GM19468 (cell line): ENCODE measurements around the gene TAF10.

Experiments
- ATAC-seq: cut with Tn5 transposase; IDR thresholded peaks from one replicate; pipeline ENCODE4 v1.9.1; 2021; ENCODE audit warnings: mild to moderate bottlenecking, moderate library complexity, moderate number of reproducible peaks; ENCODE audit not compliant: unreplicated experiment; ENCODE audit errors: extremely low read depth

Gene TAF10

DNA sequence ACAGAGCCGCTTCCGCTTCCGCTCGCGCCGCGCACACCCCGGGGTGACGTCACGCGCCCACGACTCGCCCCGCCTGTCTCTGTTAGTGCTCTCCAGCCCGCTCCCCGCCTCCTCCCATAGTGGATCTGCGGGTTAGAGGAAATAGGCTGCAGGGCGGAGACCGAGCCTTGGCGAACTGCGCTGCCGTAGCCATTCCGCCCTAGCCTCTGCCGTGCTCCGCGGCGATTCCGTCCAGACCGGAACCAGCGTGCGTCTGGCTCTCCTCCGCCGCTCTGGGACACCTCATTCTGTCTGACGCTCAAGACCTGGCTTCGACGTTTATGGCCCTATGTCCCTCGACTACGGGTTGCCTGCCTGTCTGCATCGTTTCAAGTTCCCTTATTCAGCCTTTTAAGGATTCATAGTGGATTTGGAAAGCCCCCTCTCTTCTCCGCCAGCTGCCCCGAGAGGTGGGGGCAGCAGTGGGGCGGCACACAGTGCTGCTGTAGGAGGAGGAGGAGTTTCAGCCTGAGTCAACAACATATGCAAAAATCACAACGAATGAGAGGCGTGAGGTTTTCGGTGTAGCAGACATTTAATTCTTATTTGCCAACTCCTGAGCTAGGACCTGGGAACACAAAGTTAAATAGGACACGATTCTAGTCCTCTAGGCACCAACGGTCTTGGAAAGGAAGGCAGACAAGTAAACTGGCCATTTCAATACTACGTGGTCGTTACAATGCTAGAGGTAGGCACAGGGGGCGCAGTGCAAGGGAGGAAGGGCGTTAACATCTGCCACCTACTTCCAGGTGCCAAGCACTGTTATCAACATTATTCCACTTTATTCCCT, at the start of gene TAF10:
TAF10 (minus strand) TSS at position 4 of the 829 bp plus-strand sequence. CDS start 27 bp downstream, outside the sequence.
- peak; percentile 71 for ATAC-seq

DNA sequence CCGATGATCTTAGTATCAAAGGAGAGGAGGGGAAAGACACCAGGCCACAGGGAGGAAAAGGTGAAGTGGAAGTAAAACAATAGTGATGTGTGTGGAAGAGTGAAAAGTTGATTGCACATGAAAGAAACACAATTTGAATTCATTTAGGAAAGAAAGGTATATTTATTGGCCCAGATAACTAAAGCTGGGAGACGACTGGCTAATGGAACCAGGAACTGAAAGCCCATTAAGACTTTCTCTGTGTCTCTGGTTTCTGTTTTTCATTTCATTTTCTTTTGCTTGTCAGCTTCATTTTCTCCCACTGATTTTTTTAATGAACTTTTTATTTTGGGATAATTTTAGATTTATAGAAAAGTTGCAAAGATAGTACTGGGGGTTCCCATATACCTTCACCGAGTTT, 48.7 kb upstream of the TAF10 start:
- ATAC-seq: no peak

DNA sequence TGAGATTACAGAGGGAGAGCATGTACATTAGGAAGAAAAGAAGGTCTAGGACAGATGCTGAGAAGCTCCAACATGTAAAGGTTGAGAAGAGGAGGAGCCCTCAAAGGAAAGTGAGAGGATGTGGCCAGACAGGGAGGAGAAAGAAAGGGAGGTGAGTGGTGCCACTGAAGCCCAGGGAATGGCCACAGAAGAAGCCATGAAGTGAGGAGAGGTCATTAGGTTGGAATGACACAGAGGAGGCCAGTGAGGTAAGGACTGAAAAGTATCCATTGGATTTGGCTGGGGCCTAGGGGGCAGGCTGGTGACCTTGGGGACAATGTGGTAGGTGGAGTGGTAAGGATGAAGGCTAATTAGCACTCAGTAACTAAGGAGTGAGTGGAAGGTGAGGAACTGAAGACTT, 46.6 kb upstream of the TAF10 start:
- no peak for ATAC-seq

DNA sequence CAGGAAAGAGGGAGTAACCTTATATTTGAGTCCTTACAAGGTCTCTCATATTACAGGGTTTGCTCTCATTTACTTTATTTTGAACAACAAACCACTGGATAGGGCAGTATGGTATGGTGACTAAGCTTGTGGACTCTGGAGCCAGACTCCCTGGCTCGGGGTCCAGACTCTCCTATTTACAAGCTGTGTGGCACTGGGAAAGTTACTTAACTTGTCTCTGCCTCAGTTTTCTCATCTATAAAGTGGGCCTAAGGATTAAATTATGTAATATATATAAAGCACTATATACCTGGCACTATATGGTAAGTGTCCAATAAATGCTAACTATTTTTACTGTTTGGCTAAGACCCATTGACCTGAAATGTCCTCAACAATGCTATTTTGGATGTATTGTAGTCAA, 45.3 kb upstream of the TAF10 start:
- ATAC-seq: no peak

DNA sequence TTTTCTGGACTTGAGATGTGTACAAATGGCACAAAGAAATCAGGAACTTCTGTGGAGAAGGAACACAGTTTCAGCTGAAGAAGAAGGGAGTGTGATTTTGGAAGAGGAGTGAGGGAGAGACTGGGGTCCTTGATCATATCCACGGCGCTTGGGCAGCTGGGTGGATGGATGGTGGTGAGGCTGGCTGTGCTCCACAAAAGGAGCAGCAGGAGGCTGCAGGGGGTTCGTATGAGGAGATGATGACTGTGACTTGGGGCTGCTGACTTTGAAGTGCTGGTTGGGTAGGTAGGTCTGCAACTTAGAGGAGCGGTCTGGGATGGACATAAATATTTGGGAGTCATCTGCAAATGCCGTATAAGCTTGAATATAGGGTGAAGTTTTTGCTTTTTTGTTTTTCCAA, 44.9 kb upstream of the TAF10 start:
- no peak for ATAC-seq

- no peak for ATAC-seq
These were observed 44.5 kb upstream of the TAF10 start for GRCh38 chr11:6656584-6656915.

DNA sequence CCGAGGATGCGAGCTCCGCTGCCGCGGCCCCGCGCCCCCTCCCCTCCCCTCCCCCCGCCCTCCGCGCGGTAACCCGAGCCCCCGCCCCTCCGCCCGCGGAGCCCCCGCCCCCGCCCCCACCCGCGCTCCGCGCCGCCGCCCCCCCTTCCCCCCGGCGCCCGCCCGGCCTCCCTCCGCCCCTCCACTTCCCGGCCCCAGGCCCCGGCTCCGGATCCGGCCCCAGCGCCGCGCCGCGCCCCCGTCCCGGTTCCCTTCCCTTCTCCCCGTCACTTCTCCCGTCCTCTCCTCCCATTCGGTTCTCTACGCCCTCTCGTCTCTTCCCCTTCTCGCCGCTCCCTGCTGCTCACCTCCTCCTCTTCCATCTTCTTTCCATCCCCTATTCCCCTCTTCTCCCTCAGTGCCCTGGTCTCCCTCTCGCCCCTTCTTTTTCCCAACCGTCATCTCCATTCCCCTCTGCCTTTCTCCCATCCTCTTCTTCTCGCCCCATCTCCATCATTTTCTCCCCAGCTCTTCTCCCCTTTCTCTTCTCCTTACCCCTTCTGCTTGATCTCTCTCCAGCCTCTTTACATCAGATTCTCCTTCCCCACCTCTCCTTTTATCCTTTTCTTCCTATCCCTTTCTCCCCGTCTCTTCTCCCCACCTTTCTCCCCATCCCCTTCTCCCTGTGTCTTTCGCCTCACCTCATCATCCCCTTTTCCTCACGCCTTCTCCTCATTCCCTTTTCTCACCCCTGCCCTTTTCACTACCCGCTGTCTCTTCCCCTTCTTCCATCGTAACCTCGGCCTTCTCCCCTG, 44.0 kb upstream of the TAF10 start, which contains the start of gene DCHS1:
DCHS1 (minus strand) TSS at position 20 of the 794 bp plus-strand sequence. CDS start 14,196 bp downstream, outside the sequence.
- ATAC-seq: no peak

GRCh38 chr11:6655020-6655789, 43.2 kb upstream of the TAF10 start:
- ATAC-seq: no peak

- no peak for ATAC-seq
These were observed 42.4 kb upstream of the TAF10 start for GRCh38 chr11:6654281-6655019.

- ATAC-seq: no peak
These were observed 41.6 kb upstream of the TAF10 start for GRCh38 chr11:6653656-6654055.

DNA sequence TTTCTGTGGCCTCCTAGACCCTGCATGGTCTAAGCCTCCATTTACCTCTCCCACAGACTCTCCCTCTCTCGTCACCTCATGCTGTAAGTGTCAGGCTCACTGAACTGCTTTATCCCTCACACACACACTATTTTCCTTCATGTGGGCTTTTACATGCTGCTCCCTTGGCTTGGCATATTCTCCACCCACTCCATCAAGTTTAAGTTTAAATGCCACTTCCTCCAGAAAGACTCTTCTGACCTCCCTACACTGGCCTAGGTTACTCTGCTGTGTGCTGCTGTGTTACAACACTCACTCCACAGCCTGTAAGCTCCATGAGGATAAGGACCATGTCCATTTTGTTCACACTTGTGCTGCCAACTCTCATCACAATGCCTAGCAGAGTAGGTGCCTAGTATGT, 41.1 kb upstream of the TAF10 start:
- ATAC-seq: no peak

- no peak for ATAC-seq
These were observed 40.2 kb upstream of the TAF10 start for GRCh38 chr11:6652182-6652581.

- ATAC-seq: no peak
These were observed 39.0 kb upstream of the TAF10 start for GRCh38 chr11:6650980-6651379.

DNA sequence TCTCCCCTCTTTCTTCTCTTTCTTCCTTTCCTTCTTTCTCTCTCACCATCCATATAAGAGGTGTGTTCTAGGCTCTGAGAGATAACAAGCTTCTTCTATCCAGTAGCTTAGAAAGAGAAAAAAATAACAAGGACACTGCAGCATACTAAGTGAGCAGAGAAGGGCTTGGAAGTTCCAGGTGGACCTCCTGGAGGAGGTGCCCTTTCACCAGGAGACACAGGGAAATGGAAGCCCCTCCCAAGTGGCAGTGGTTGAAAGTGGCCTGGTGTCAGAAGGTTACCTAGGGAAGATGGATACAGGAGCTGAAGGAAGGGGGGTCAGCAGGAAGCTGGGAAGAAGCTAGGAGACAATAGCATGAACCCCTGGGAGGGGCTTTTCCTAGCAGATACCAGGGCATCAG, 38.1 kb upstream of the TAF10 start:
- ATAC-seq: no peak

DNA sequence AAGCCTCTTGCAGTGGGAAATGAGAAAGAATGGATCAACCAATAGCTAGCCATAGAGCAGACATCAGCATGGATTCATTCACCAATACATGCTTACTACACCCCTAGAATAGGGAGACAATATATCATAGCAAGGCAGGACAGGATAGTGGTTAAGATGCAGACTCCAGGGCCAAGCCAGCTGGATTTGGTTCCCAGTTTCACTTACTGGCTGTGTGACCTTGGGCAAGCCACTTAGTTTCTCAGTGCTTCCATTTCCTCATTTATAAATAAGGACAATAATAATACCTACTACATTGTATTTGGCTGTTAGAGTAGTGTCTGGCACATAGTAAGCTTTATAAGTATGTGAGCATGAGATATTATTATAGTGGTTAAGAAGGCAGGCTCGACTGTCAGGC, 36.5 kb upstream of the TAF10 start:
- ATAC-seq: no peak

DNA sequence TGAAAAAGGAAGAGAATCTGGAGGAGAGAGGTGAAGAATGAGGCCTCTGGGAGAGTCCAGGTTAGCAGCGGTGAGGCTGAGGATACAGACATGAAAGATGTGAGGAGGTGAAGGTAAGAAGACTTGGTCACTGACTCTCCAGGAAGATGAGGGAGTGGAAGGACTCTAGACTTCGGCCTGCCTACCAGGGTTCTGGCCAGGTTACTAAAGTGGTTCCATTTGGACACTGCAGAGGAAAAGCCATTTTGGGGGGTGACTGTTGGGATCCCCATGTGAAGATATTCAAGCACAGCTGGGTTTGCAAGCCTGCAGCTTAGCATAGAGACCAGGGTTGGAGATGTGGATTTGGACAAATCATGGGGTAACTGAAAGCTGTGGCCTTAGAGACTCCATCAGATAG, 35.8 kb upstream of the TAF10 start:
- no peak for ATAC-seq

DNA sequence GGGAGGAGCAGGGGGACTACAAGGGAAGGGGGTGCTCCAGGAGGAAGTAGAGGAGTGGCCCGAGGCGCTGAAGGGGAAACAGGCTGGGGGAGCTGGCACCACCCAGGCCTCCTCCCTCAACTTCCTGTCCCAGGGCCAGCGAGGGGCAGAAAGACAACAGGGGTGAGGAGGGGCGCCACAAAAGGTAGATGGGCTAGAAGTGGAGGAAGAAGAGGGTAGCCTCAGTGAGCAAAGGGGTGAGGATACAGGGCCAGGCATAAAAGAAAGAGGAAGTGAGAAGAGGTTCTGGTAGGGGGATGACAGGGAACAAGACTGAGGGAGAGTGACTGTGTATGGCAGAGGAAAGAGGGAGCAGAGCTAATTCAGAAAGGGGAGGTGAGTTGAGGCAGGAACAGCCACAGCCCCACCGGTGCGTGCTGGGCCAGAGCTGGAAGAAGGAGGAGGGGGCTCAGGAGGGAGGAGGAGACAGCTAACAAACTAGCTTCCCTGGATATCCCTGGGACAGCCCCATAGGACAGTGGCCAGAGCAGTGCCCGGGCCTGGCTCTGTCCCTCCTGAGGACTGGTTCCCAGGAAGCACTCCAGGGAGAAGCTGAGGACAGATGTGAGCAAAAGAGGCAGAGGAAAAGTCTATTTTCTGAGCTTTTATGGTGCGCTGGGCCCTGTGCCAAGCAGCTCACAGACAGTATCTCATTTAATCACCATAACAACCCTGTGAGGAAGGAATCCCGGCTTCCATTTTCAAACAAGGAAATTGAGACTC, 35.1 kb upstream of the TAF10 start:
- ATAC-seq: peak; percentile 61

- ATAC-seq: no peak
These were observed 34.5 kb upstream of the TAF10 start for GRCh38 chr11:6646576-6646917.

DNA sequence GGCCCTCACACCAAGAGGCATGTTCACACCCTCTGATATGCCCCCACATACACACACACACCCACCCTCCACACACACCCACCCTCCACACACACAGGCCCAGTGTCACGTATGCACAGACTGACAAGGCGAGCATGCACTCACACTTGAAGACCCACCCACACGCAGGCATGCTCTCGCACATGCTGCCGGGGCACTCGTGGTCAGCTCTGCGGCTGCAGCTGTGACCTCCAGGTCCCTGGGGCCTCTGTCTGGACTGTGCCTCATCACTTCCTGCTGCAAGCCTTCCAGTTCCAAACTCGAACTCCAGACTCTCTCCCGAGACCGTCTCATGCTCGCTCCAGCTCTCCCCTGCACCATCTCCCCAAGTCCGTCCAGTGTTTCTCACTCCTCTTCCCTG, 34.1 kb upstream of the TAF10 start:
- no peak for ATAC-seq
